ENCODE measurements around the gene ZNF827.

The ZNF827 gene

GRCh38 chr4:145938618-145939440 is at the start of gene ZNF827:
Gene ZNF827 (minus strand): TSS chr4:145938823. CDS start chr4:145938407, 416 bp downstream.
- Histone ChIP-seq H3K27me3 (ENCODE audit: control insufficient read depth, insufficient read depth, low read length) (no peaks in the 10 kb centered on the region), H3K9ac (ENCODE audit: low read length) (peak within 1 kb of the TSS; percentile 95), H3K9me3 (ENCODE audit: control insufficient read depth, low read length) (no peaks in the 10 kb centered on the region)

GRCh38 chr4:145984563-145984962 is 45.9 kb upstream of the ZNF827 start:
- no peaks in the 10 kb centered on the region for H3K9me3 ChIP-seq (ENCODE audit: control insufficient read depth, low read length)
- no peaks in the 10 kb centered on the region for H3K4me1 ChIP-seq (ENCODE audit: control insufficient read depth, insufficient read depth, low read length)
- no peak overlapping the region for H3K4me3 ChIP-seq (ENCODE audit: low read length)
- no peak overlapping the region for H3K9ac ChIP-seq (ENCODE audit: low read length)
- no peaks in the 10 kb centered on the region for H3K36me3 ChIP-seq (ENCODE audit: control insufficient read depth, insufficient read depth, low read length)
- no peaks in the 10 kb centered on the region for H3K27me3 ChIP-seq (ENCODE audit: control insufficient read depth, insufficient read depth, low read length)

More at GRCh38 chr4:145938618-145939440, at the start of gene ZNF827:
- no peaks in the 10 kb centered on the region for H3K36me3 ChIP-seq (ENCODE audit: control insufficient read depth, insufficient read depth, low read length)
- H3K4me1 ChIP-seq (ENCODE audit: control insufficient read depth, insufficient read depth, low read length), result peaks cover 17% of the 10 kb centered on the region
- peak within 1 kb of the TSS; percentile 78 for H3K4me3 ChIP-seq (ENCODE audit: low read length)

- no peaks in the 10 kb centered on the region for H3K4me1 ChIP-seq (ENCODE audit: control insufficient read depth, insufficient read depth, low read length)
- H3K9me3 ChIP-seq (ENCODE audit: control insufficient read depth, low read length), result no peaks in the 10 kb centered on the region
- H3K27me3 ChIP-seq (ENCODE audit: control insufficient read depth, insufficient read depth, low read length), result no peaks in the 10 kb centered on the region
- no peaks in the 10 kb centered on the region for H3K36me3 ChIP-seq (ENCODE audit: control insufficient read depth, insufficient read depth, low read length)
- no peak overlapping the region for H3K4me3 ChIP-seq (ENCODE audit: low read length)
- H3K9ac ChIP-seq (ENCODE audit: low read length), result no peak overlapping the region
Measured at GRCh38 chr4:145982791-145983190, 44.2 kb upstream of the ZNF827 start.

GRCh38 chr4:145979160-145979559 is 40.5 kb upstream of the ZNF827 start:
- H3K4me3 ChIP-seq (ENCODE audit: low read length), result no peak overlapping the region
- H3K27me3 ChIP-seq (ENCODE audit: control insufficient read depth, insufficient read depth, low read length), result no peaks in the 10 kb centered on the region
- H3K4me1 ChIP-seq (ENCODE audit: control insufficient read depth, insufficient read depth, low read length), result no peaks in the 10 kb centered on the region
- no peaks in the 10 kb centered on the region for H3K36me3 ChIP-seq (ENCODE audit: control insufficient read depth, insufficient read depth, low read length)
- H3K9me3 ChIP-seq (ENCODE audit: control insufficient read depth, low read length), result no peaks in the 10 kb centered on the region
- H3K9ac ChIP-seq (ENCODE audit: low read length), result no peak overlapping the region

GRCh38 chr4:145976680-145977079 is 38.1 kb upstream of the ZNF827 start:
- H3K27me3 ChIP-seq (ENCODE audit: control insufficient read depth, insufficient read depth, low read length), result no peaks in the 10 kb centered on the region
- H3K9ac ChIP-seq (ENCODE audit: low read length), result no peak overlapping the region
- H3K36me3 ChIP-seq (ENCODE audit: control insufficient read depth, insufficient read depth, low read length), result no peaks in the 10 kb centered on the region
- H3K9me3 ChIP-seq (ENCODE audit: control insufficient read depth, low read length), result no peaks in the 10 kb centered on the region
- no peaks in the 10 kb centered on the region for H3K4me1 ChIP-seq (ENCODE audit: control insufficient read depth, insufficient read depth, low read length)
- no peak overlapping the region for H3K4me3 ChIP-seq (ENCODE audit: low read length)

- Histone ChIP-seq H3K9ac (ENCODE audit: low read length) (no peak overlapping the region), H3K9me3 (ENCODE audit: control insufficient read depth, low read length) (no peaks in the 10 kb centered on the region), H3K4me3 (ENCODE audit: low read length) (no peak overlapping the region), H3K27me3 (ENCODE audit: control insufficient read depth, insufficient read depth, low read length) (no peaks in the 10 kb centered on the region), H3K4me1 (ENCODE audit: control insufficient read depth, insufficient read depth, low read length) (peaks cover 1% of the 10 kb centered on the region), H3K36me3 (ENCODE audit: control insufficient read depth, insufficient read depth, low read length) (no peaks in the 10 kb centered on the region)
Measured at GRCh38 chr4:145960012-145960411, 21.4 kb upstream of the ZNF827 start.

GRCh38 chr4:145957302-145957701 is 18.7 kb upstream of the ZNF827 start:
- H3K9ac ChIP-seq (ENCODE audit: low read length), result no peak overlapping the region
- H3K4me1 ChIP-seq (ENCODE audit: control insufficient read depth, insufficient read depth, low read length), result peaks cover 9% of the 10 kb centered on the region
- H3K27me3 ChIP-seq (ENCODE audit: control insufficient read depth, insufficient read depth, low read length), result no peaks in the 10 kb centered on the region
- no peaks in the 10 kb centered on the region for H3K36me3 ChIP-seq (ENCODE audit: control insufficient read depth, insufficient read depth, low read length)
- H3K9me3 ChIP-seq (ENCODE audit: control insufficient read depth, low read length), result no peaks in the 10 kb centered on the region
- H3K4me3 ChIP-seq (ENCODE audit: low read length), result no peak overlapping the region

- Histone ChIP-seq H3K27me3 (ENCODE audit: control insufficient read depth, insufficient read depth, low read length) (no peaks in the 10 kb centered on the region), H3K4me3 (ENCODE audit: low read length) (no peak overlapping the region), H3K36me3 (ENCODE audit: control insufficient read depth, insufficient read depth, low read length) (no peaks in the 10 kb centered on the region), H3K9ac (ENCODE audit: low read length) (no peak overlapping the region), H3K4me1 (ENCODE audit: control insufficient read depth, insufficient read depth, low read length) (peaks cover 9% of the 10 kb centered on the region), H3K9me3 (ENCODE audit: control insufficient read depth, low read length) (no peaks in the 10 kb centered on the region)
Measured at GRCh38 chr4:145956288-145956890, 17.8 kb upstream of the ZNF827 start.

- H3K9ac ChIP-seq (ENCODE audit: low read length), result no peak overlapping the region
- no peaks in the 10 kb centered on the region for H3K36me3 ChIP-seq (ENCODE audit: control insufficient read depth, insufficient read depth, low read length)
- H3K4me1 ChIP-seq (ENCODE audit: control insufficient read depth, insufficient read depth, low read length), result peaks cover 9% of the 10 kb centered on the region
- no peak overlapping the region for H3K4me3 ChIP-seq (ENCODE audit: low read length)
- H3K27me3 ChIP-seq (ENCODE audit: control insufficient read depth, insufficient read depth, low read length), result no peaks in the 10 kb centered on the region
- no peaks in the 10 kb centered on the region for H3K9me3 ChIP-seq (ENCODE audit: control insufficient read depth, low read length)
Measured at GRCh38 chr4:145954924-145955339, 16.3 kb upstream of the ZNF827 start.

- peaks cover 9% of the 10 kb centered on the region for H3K4me1 ChIP-seq (ENCODE audit: control insufficient read depth, insufficient read depth, low read length)
- H3K4me3 ChIP-seq (ENCODE audit: low read length), result no peak overlapping the region
- no peak overlapping the region for H3K9ac ChIP-seq (ENCODE audit: low read length)
- no peaks in the 10 kb centered on the region for H3K36me3 ChIP-seq (ENCODE audit: control insufficient read depth, insufficient read depth, low read length)
- H3K9me3 ChIP-seq (ENCODE audit: control insufficient read depth, low read length), result no peaks in the 10 kb centered on the region
- H3K27me3 ChIP-seq (ENCODE audit: control insufficient read depth, insufficient read depth, low read length), result no peaks in the 10 kb centered on the region
Measured at GRCh38 chr4:145951931-145952330, 13.3 kb upstream of the ZNF827 start.

GRCh38 chr4:145945431-145946155 is 7.0 kb upstream of the ZNF827 start:
- no peaks in the 10 kb centered on the region for H3K4me1 ChIP-seq (ENCODE audit: control insufficient read depth, insufficient read depth, low read length)
- H3K9me3 ChIP-seq (ENCODE audit: control insufficient read depth, low read length), result no peaks in the 10 kb centered on the region
- H3K4me3 ChIP-seq (ENCODE audit: low read length), result no peak overlapping the region
- H3K27me3 ChIP-seq (ENCODE audit: control insufficient read depth, insufficient read depth, low read length), result no peaks in the 10 kb centered on the region
- no peak overlapping the region for H3K9ac ChIP-seq (ENCODE audit: low read length)
- no peaks in the 10 kb centered on the region for H3K36me3 ChIP-seq (ENCODE audit: control insufficient read depth, insufficient read depth, low read length)

GRCh38 chr4:145944886-145945285 is 6.3 kb upstream of the ZNF827 start:
- no peaks in the 10 kb centered on the region for H3K4me1 ChIP-seq (ENCODE audit: control insufficient read depth, insufficient read depth, low read length)
- H3K27me3 ChIP-seq (ENCODE audit: control insufficient read depth, insufficient read depth, low read length), result no peaks in the 10 kb centered on the region
- no peaks in the 10 kb centered on the region for H3K9me3 ChIP-seq (ENCODE audit: control insufficient read depth, low read length)
- H3K9ac ChIP-seq (ENCODE audit: low read length), result no peak overlapping the region
- no peaks in the 10 kb centered on the region for H3K36me3 ChIP-seq (ENCODE audit: control insufficient read depth, insufficient read depth, low read length)
- H3K4me3 ChIP-seq (ENCODE audit: low read length), result no peak overlapping the region

All from mucosa of stomach (tissue), 1 donor.